ENCODE measurements around the gene RNF38. TPM values are rescaled to one million over a fixed set of nuclear protein-coding genes. Genes with fewer than 3 reads are reported as not detected.
"Not testable (repeated sequence)": the region's sequence is repeated elsewhere in the genome, so short reads cannot be mapped to it uniquely, and the experiment has no call there.

RNF38 gene
- 10 to 100 TPM; 21.8 to 30.7 (median 24.1) TPM for polyA plus RNA-seq (ENCODE audit: low read depth in 6 of 6)

GRCh38 chr9:36399980-36400331 lies at the start of gene RNF38:
RNF38 (minus strand) TSS chr9:36400269; CDS start chr9:36400108, 161 bp downstream.
- H3K27me3 Mint-ChIP-seq: no peaks in the 10 kb centered on the region
- H3K9me3 Mint-ChIP-seq: no peaks in the 10 kb centered on the region
- H3K4me3 Mint-ChIP-seq: peak within 1 kb of the TSS; percentile 78 to 97 (median 95)
- DNase-seq: no peak
- ATAC-seq (ENCODE audit: low read depth in 2 of 2): peak; percentile 47 to 48
- H3K36me3 Mint-ChIP-seq: no peaks in the 10 kb centered on the region
- peaks cover 22 to 39% (median 23%) of the 10 kb centered on the region in 3 donors for H3K4me1 Mint-ChIP-seq
- peak within 1 kb of the TSS; percentile 93 to 100 (median 98) for H3K27ac Mint-ChIP-seq

- Mint-ChIP-seq H3K4me1 (peaks cover 23 to 26% (median 24%) of the 10 kb centered on the region in 3 donors), H3K27ac (peak overlapping the region in 1 of 6 donors; percentile 8)
- H3K36me3 Mint-ChIP-seq; H3K9me3 Mint-ChIP-seq; H3K27me3 Mint-ChIP-seq; ATAC-seq (ENCODE audit: low read depth in 2 of 2); DNase-seq; H3K4me3 Mint-ChIP-seq: not testable (repeated sequence)
Observed at GRCh38 chr9:36448555-36448954, 48.5 kb upstream of the RNF38 start.

DNA sequence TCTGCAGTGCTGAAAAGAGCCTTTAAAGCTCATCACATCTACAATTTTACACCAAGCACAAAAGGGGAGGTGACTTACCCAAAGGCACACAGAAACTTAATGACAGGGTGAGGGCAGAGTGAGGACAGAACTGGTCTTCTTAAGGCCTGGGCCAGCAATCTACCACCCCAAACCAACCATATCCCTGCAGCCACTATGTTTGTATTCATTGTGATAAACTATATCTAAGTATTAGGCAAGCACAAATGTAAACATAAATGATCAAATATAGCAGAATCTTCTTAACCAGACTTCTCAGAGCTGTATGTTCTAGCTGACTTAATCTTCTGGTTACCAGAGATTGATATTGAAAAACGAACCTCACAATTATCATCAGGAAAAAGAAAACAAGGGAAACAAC lies 47.9 kb upstream of the RNF38 start:
- peaks cover 25 to 31% (median 27%) of the 10 kb centered on the region in 3 donors for H3K4me1 Mint-ChIP-seq
- peak overlapping the region in 1 of 6 donors; percentile 27 for H3K27ac Mint-ChIP-seq
- H3K27me3 Mint-ChIP-seq: no peaks in the 10 kb centered on the region
- H3K36me3 Mint-ChIP-seq: no peaks in the 10 kb centered on the region
- no peaks in the 10 kb centered on the region for H3K9me3 Mint-ChIP-seq
- DNase-seq (no peak), ATAC-seq (ENCODE audit: low read depth in 2 of 2) (no peak)
- H3K4me3 Mint-ChIP-seq: no peak overlapping the region

DNA sequence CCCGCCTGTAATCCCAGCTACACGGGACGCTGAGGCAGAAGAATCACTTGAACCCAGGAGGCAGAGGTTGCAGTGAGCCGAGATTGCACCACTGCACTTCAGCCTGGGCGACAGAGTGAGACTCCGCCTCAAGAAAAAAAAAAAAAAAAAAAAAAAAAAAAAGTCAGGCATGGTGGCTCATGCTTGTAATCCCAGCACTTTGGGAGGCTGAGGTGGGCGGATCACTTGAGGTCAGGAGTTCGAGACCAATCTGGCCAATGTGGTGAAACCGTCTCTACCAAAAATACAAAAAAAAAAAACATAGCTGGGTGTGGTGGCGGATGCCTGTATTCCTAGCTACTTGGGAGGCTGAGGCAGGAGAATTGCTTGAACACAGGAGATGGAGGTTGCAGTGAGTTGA lies 46.6 kb upstream of the RNF38 start:
- H3K9me3 Mint-ChIP-seq; H3K4me3 Mint-ChIP-seq; H3K36me3 Mint-ChIP-seq; H3K27me3 Mint-ChIP-seq; DNase-seq; ATAC-seq (ENCODE audit: low read depth in 2 of 2): not testable (repeated sequence)
- peaks cover 31 to 34% (median 31%) of the 10 kb centered on the region in 3 donors for H3K4me1 Mint-ChIP-seq
- peak overlapping the region in 1 of 6 donors; percentile 33 for H3K27ac Mint-ChIP-seq

GRCh38 chr9:36445800-36446361 lies 45.8 kb upstream of the RNF38 start:
- no peaks in the 10 kb centered on the region for H3K36me3 Mint-ChIP-seq
- H3K27ac Mint-ChIP-seq: no peak overlapping the region
- H3K4me1 Mint-ChIP-seq: peaks cover 31 to 34% (median 34%) of the 10 kb centered on the region in 3 donors
- H3K4me3 Mint-ChIP-seq: no peak overlapping the region
- no peak for DNase-seq
- H3K27me3 Mint-ChIP-seq: no peaks in the 10 kb centered on the region
- ATAC-seq (ENCODE audit: low read depth in 2 of 2): no peak
- no peaks in the 10 kb centered on the region for H3K9me3 Mint-ChIP-seq

- Mint-ChIP-seq H3K9me3 (no peaks in the 10 kb centered on the region), H3K27ac (peak overlapping the region in 2 of 6 donors; percentile 63 to 80), H3K4me3 (no peak overlapping the region), H3K27me3 (no peaks in the 10 kb centered on the region), H3K36me3 (no peaks in the 10 kb centered on the region), H3K4me1 (peaks cover 31 to 37% (median 34%) of the 10 kb centered on the region in 3 donors)
- DNase-seq (no peak), ATAC-seq (ENCODE audit: low read depth in 2 of 2) (no peak)
Observed at GRCh38 chr9:36444203-36444602, 44.1 kb upstream of the RNF38 start.

GRCh38 chr9:36443581-36443980 lies 43.5 kb upstream of the RNF38 start:
- Mint-ChIP-seq H3K36me3 (no peaks in the 10 kb centered on the region), H3K9me3 (no peaks in the 10 kb centered on the region), H3K27ac (peak overlapping the region in 4 of 6 donors; percentile 25 to 88 (median 69)), H3K4me1 (peaks cover 33 to 38% (median 34%) of the 10 kb centered on the region in 3 donors), H3K27me3 (no peaks in the 10 kb centered on the region), H3K4me3 (peak overlapping the region in 1 of 8 donors; percentile 8)
- ATAC-seq (ENCODE audit: low read depth in 2 of 2) (no peak), DNase-seq (no peak)

DNA sequence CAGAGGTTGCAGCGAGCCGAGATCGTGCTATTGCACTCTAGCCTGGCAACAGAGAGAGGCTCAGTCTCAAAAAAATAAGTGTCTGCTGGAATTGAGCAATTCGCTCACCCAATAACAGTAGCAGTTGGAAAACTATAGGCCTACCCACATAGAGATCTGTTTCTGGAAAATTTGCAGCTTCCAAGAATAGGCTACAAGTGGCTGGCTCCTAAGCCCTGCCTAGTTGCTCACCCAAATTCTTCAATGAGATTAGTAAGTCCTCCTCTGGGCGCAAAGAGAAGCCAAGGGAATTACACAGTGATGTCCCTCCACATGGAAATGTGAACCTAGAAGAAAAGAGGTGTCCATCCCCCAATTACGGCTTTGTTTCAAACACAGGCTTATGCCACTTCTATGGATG lies 42.6 kb upstream of the RNF38 start:
- H3K4me1 Mint-ChIP-seq: peaks cover 29 to 43% (median 33%) of the 10 kb centered on the region in 3 donors
- H3K9me3 Mint-ChIP-seq: no peaks in the 10 kb centered on the region

GRCh38 chr9:36441966-36442365 lies 41.9 kb upstream of the RNF38 start:
- Mint-ChIP-seq H3K4me1 (peaks cover 33 to 50% (median 36%) of the 10 kb centered on the region in 3 donors), H3K9me3 (no peaks in the 10 kb centered on the region), H3K36me3 (no peaks in the 10 kb centered on the region), H3K4me3 (no peak overlapping the region), H3K27ac (no peak overlapping the region), H3K27me3 (no peaks in the 10 kb centered on the region)
- no peak for ATAC-seq (ENCODE audit: low read depth in 2 of 2)
- DNase-seq: no peak

More for the DNA sequence above, 42.6 kb upstream of the RNF38 start:
- Mint-ChIP-seq H3K27ac (peak overlapping the region in 1 of 6 donors; percentile 9), H3K4me3 (no peak overlapping the region), H3K36me3 (no peaks in the 10 kb centered on the region), H3K27me3 (no peaks in the 10 kb centered on the region)
- DNase-seq: no peak
- ATAC-seq (ENCODE audit: low read depth in 2 of 2): no peak

DNA sequence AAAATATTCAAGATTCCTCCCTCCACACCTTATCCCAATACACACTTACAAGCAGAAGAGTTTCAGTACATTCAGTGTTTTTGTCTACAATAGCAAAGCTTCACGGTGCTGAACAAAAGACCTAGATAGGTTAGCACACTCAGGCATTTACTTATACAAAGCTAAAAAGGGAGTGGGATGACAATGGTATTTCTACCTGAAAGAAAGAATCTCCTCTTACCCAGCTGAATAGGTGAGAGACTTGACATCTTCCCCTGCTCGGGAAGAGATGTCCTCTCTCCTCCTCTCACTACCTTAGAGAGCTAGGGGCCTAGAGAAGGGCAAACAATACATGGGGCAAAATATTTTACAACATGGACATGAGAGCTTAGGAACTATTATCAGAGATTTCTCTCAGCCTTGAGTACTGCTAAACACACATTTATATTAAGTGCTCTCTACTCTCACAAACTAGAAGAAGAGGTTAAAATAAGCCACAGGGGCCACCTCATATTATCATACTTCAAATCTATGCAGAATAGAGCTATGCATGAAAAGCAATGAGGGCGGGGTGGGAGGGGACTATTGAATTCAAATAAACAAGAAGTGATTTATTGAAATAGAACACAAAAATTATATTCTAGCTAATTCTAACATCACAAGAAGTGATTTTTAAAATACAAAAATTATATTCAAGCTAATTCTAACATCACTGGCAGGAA lies 38.6 kb upstream of the RNF38 start:
- ATAC-seq (ENCODE audit: low read depth in 2 of 2) (no peak), DNase-seq (no peak)
- H3K4me3 Mint-ChIP-seq: no peak overlapping the region
- H3K4me1 Mint-ChIP-seq: peaks cover 25 to 34% (median 31%) of the 10 kb centered on the region in 3 donors
- peak overlapping the region in 1 of 6 donors; percentile 34 for H3K27ac Mint-ChIP-seq
- H3K27me3 Mint-ChIP-seq: no peaks in the 10 kb centered on the region
- H3K36me3 Mint-ChIP-seq: no peaks in the 10 kb centered on the region
- no peaks in the 10 kb centered on the region for H3K9me3 Mint-ChIP-seq

- no peaks in the 10 kb centered on the region for H3K9me3 Mint-ChIP-seq
- peaks cover 16 to 30% (median 25%) of the 10 kb centered on the region in 3 donors for H3K4me1 Mint-ChIP-seq
- no peak for DNase-seq
- no peaks in the 10 kb centered on the region for H3K36me3 Mint-ChIP-seq
- no peak overlapping the region for H3K27ac Mint-ChIP-seq
- H3K27me3 Mint-ChIP-seq: no peaks in the 10 kb centered on the region
- H3K4me3 Mint-ChIP-seq: no peak overlapping the region
- ATAC-seq (ENCODE audit: low read depth in 2 of 2): no peak
Observed at GRCh38 chr9:36437790-36438189, 37.7 kb upstream of the RNF38 start.

- H3K36me3 Mint-ChIP-seq: no peaks in the 10 kb centered on the region
- peak overlapping the region in 1 of 8 donors; percentile 75 for H3K4me3 Mint-ChIP-seq
- DNase-seq: no peak
- no peaks in the 10 kb centered on the region for H3K27me3 Mint-ChIP-seq
- H3K27ac Mint-ChIP-seq: peak overlapping the region in 1 of 6 donors; percentile 39
- ATAC-seq (ENCODE audit: low read depth in 2 of 2): no peak
- H3K4me1 Mint-ChIP-seq: peaks cover 12 to 23% (median 21%) of the 10 kb centered on the region in 3 donors
- H3K9me3 Mint-ChIP-seq: no peaks in the 10 kb centered on the region
Observed at GRCh38 chr9:36436909-36437308, 36.8 kb upstream of the RNF38 start.

GRCh38 chr9:36433386-36433785 lies 33.3 kb upstream of the RNF38 start:
- peaks cover 0 to 8% of the 10 kb centered on the region in 2 donors for H3K36me3 Mint-ChIP-seq
- H3K9me3 Mint-ChIP-seq: no peaks in the 10 kb centered on the region
- H3K27ac Mint-ChIP-seq: peak overlapping the region in 1 of 6 donors; percentile 64
- DNase-seq (no peak), ATAC-seq (ENCODE audit: low read depth in 2 of 2) (no peak)
- no peak overlapping the region for H3K4me3 Mint-ChIP-seq
- no peaks in the 10 kb centered on the region for H3K27me3 Mint-ChIP-seq
- peaks cover 10 to 22% (median 17%) of the 10 kb centered on the region in 3 donors for H3K4me1 Mint-ChIP-seq

DNA sequence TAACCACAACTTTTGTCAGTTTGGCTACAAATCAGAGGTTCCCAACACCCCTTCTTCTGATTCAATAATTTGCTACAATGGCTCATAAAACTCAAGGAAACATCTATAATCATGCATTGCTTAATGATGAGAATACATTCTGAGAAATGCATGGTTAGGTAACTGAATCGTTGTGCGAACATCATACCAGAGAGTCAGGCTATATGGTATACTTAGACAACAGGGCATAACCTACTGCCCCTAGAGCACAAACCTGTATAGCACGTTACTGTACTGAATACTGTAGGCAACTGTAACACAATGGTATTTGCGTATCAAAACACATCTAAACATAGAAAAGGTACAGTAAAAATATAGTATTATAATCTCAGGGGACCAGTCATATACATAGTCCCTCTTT lies 31.0 kb upstream of the RNF38 start:
- peaks cover 3 to 20% (median 4%) of the 10 kb centered on the region in 3 donors for H3K4me1 Mint-ChIP-seq
- DNase-seq (no peak), ATAC-seq (ENCODE audit: low read depth in 2 of 2) (no peak)
- no peak overlapping the region for H3K27ac Mint-ChIP-seq
- peaks cover 0 to 3% (median 0%) of the 10 kb centered on the region in 7 donors for H3K9me3 Mint-ChIP-seq
- H3K36me3 Mint-ChIP-seq: peaks cover 0 to 14% of the 10 kb centered on the region in 2 donors
- no peak overlapping the region for H3K4me3 Mint-ChIP-seq
- no peaks in the 10 kb centered on the region for H3K27me3 Mint-ChIP-seq

All from naive B cell (primary cell).